C4-2B (cell line): Measurements from ENCODE around the gene GRB14.
A peak's percentile ranks its signal among the peaks of the same experiment; 100 is the strongest.

Experiments used
- H3K27ac ChIP-seq: fragments of 450-650 bp; 2 replicates; pipeline ENCODE4 v1.5.1; 2017
- CTCF ChIP-seq: fragments of 450-650 bp; conservative IDR thresholded peaks from 2 replicates; pipeline ENCODE4 v1.5.1; 2017; ENCODE audit warnings: mild to moderate bottlenecking
- ZFX ChIP-seq: fragments of 450-650 bp; IDR thresholded peaks from 2 replicates; pipeline ENCODE4 v1.6.1; 2017

Gene GRB14

GRCh38 chr2:164620873-164621763 lies at the start of gene GRB14:
Gene GRB14, minus strand, starts transcription at chr2:164621482. Its CDS starts 173 bp downstream, at chr2:164621309.
- TF ChIP-seq ZFX (no peak), CTCF (peak; percentile 29)
- H3K27ac ChIP-seq = peak within 1 kb of the TSS; percentile 69

- no peak for TF ChIP-seq ZFX
- TF ChIP-seq CTCF = no peak
- H3K27ac ChIP-seq = no peak overlapping the region
Measured at GRCh38 chr2:164669291-164669690, 48.0 kb upstream of the GRB14 start.

- TF ChIP-seq CTCF (no peak), ZFX (no peak; the same call in 1 of the 2 replicates)
Measured at GRCh38 chr2:164667566-164667965, 46.3 kb upstream of the GRB14 start.

GRCh38 chr2:164664070-164664469 lies 42.8 kb upstream of the GRB14 start:
- no peak for TF ChIP-seq CTCF
- no peak for TF ChIP-seq ZFX
- no peak overlapping the region for H3K27ac ChIP-seq

More at GRCh38 chr2:164667566-164667965, 46.3 kb upstream of the GRB14 start:
- H3K27ac ChIP-seq = no peak overlapping the region

GRCh38 chr2:164662868-164663631 lies 41.8 kb upstream of the GRB14 start:
- no peak overlapping the region for H3K27ac ChIP-seq
- TF ChIP-seq ZFX = no peak
- no peak for TF ChIP-seq CTCF

GRCh38 chr2:164662066-164662465 lies 40.8 kb upstream of the GRB14 start:
- H3K27ac ChIP-seq = no peak overlapping the region
- TF ChIP-seq ZFX (no peak), CTCF (no peak)

GRCh38 chr2:164661349-164661748 lies 40.1 kb upstream of the GRB14 start:
- TF ChIP-seq ZFX = no peak
- no peak for TF ChIP-seq CTCF
- no peak overlapping the region for H3K27ac ChIP-seq
